ENCODE results near the gene FAM13C.

- TF ChIP-seq, protein P1, sequence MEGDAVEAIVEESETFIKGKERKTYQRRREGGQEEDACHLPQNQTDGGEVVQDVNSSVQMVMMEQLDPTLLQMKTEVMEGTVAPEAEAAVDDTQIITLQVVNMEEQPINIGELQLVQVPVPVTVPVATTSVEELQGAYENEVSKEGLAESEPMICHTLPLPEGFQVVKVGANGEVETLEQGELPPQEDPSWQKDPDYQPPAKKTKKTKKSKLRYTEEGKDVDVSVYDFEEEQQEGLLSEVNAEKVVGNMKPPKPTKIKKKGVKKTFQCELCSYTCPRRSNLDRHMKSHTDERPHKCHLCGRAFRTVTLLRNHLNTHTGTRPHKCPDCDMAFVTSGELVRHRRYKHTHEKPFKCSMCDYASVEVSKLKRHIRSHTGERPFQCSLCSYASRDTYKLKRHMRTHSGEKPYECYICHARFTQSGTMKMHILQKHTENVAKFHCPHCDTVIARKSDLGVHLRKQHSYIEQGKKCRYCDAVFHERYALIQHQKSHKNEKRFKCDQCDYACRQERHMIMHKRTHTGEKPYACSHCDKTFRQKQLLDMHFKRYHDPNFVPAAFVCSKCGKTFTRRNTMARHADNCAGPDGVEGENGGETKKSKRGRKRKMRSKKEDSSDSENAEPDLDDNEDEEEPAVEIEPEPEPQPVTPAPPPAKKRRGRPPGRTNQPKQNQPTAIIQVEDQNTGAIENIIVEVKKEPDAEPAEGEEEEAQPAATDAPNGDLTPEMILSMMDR (conservative IDR thresholded peaks at IDR 0.05 in 1 of 2, IDR thresholded peaks at IDR 0.05 in 1 of 2; ENCODE audit: extremely low read depth in 1 of 2, insufficient read depth in 1 of 2, low read depth in 1 of 2, low read length in 2 of 2) = no peak
- TF ChIP-seq EZH2 (IDR thresholded peaks at IDR 0.05; ENCODE audit: borderline replicate concordance, low read length) = no peak
Measured at GRCh38 chr10:59375990-59376389, 13.6 kb upstream of the FAM13C start.
